NCI-H187 treated with DMSO at 0.1 percent for 48 hours (cell line): ENCODE measurements around the gene TENT4B.
"Not testable (repeated sequence)": the region's sequence is repeated elsewhere in the genome, so short reads cannot be mapped to it uniquely, and the experiment has no call there.

ENCODE experiments used
- DNase-seq: peaks from one replicate; lab custom pipeline; 2025; lab: John Stamatoyannopoulos, UW

Gene TENT4B

DNA sequence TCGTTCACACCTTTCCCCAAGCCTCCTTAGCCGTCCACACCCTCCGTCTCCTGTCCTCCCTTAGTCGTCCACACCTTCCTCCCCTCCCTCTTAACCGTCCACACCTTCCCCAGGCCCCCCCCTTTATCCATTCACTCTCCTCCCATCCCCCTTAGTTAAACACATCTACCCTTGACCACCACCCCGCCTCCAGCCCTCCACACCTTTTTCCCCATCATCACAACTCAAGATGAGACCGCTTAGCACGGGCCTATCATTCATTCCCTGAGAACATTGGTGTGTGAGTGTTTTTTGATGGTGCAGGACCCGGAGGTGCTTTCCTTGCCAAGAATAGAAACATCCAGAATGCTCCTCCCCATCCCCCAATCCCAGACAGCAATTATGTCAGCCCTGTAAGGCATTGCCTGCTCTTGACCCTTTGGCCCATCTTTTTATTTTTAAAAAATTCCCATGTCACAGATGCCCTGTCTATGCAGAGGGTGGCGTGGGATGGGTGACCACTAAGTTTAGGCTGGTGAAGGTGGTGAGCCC, 1.4 kb downstream of the TENT4B start:
- no peak for DNase-seq

DNA sequence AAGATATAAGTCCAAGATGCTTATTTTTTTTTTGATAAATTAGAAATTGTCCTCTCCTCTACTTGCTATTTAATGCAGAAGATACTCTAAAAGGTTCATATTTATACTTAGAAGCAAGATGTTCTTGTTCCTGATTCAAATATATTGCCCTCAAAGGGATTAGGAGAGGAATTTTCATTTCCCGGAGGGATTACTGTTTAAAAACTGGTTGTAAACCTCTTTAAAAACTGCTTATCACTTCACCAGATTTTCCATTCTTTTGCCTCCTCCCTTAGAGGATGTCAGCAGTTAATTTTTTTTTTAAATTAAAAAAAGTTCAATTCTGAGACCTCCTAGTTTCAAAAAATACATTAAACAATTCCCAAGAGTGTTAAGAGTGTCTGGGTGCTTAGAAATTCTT, 2.8 kb downstream of the TENT4B start:
- no peak for DNase-seq

DNA sequence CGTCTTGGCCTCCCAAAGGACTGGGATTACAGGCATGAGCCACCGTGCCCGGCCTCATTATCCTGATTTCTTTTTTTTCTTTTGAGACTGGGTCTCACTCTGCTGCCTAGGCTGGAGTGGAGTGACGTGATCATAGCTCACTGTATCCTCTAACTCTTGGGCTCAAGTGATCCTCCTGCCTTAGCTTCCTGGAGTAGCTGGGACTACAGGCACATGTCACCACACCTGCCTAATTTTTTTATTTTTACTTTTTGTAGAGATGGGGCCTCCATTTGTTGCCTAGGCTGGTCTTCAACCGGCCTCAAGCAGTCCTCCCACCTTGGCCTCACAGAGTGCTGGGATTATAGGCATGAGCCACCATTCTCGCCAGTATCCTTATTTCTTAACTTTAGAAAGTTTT, 3.5 kb downstream of the TENT4B start:
- DNase-seq = no peak

DNA sequence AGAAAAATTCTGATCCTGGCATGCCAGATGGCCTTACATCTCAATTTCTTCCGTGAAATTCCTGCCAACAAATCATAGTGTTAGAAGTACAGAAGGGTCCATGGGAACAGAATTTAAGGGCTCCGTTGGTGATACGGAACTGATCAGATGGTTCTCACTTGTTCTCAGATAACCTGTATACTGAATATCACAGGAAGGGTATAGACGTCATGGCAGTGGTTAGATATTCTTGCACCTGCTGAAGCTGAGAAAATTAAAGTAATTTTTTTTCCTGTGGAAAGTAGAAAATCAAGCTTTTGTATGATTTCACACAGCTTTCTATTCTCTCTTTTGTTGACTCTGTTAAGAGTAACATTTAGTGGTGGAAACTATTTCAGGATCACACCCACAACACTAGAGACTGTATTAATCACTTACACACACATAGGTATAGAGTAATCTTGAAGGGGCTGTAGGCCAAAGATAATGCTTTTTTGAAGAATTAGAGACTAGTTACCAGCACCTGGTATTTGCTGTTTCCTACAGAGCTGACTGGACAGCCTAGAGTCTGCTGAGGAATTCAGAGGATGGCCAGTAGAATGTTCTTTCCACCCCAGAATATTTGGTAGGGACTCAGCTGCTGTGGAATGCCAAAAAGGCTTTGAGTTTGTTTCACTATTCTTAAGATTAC, 7.5 kb downstream of the TENT4B start:
- DNase-seq = no peak

DNA sequence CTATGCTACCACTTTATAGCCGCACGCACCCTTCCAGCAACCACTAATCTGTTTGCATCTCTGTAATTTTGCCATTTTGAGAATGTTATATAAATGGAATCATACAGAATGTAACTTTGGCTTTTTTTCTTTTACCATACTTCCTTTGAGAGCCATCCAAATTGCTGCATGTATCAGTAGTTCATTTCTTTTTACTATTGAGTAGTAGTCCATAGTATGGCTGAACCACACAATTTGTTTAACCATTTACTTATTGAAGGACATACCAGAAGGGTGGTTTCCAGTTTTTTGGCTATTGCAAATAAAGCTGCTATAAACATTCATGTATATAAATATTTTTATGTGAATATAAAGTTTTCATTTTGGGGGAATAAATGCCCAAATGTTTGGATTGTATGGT, 8.8 kb downstream of the TENT4B start:
- DNase-seq = no peak

DNA sequence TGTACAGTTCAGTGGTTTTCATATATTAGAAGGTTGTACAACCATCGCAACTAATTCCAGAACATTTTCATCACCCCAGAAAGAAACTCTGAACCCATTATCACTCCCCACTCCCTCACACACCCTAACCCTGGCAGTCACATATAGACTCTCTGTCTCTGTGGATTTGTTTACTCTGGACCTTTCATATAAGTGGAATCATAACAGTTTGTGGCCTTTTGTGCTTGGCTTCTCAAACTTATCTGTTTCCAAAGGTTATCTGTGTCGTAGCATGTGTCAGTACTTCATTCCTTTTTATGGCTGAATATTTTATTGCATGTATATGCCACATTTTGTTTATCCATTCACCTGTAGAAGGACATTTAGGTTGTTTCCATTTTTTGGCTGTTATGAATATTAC, 12.4 kb downstream of the TENT4B start:
- DNase-seq = no peak

DNA sequence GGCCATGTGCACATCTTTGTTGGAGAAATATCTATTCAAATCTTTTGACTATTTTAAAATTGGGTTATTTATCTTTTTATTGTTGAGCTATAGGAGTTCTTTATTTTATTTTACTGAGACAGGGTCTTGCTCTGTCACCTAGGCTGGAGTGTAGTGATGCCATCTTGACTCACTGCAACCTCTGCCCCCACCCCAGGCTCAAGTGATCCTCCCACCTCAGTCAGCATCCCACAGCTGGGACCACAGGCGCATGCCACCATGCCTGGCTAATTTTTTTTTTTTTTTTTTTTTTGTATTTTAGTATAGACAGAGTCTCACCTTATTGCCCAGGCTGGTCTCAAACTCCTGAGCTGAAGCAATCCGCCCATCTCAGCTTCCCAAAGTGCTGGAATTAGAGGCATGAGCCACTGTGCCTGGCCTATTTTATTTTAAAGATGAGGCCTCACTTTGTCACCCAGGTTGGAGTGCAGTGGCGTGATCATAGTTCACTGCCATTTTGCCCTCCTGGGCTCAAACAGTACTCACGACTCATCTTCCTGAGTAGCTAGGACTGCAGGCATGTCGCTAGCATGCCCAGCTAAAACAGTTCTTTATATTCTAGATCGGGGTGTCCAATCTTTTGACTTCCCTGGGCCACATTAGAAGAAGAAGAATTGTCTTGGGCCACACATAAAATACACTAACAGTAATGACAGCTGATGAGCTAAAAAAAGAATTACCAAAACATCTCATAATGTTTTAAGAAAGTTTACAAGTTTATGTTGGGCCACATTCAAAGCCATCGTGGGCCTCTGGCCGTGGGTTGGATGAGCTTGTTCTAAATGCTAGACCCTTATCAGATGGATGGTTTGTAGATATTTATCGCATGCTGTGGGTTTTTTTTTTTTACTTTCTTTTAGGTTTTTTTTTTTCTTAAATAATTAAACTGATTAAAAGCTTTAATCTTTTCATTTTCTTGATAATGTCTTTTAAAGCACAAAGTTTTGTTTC, 13.7 kb downstream of the TENT4B start:
- no peak for DNase-seq

DNA sequence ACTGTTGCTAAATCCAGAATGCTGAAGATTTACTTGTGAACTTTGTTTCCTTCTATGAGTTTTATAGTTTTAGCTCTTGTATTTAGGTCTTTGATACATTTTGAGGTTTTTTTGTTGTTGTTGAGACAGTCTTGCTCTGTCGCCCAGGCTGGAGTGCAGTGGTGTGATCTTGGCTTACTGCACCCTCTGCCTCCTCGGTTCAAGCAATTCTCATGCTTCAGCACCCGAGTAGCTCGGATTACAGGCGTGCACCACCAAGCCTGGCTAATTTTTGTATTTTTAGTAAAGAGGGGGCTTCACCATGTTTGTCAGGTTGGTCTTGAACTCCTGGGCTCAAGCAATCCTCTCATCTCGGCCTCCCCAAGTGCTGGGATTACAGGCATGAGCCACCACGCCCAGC, 14.4 kb downstream of the TENT4B start:
- DNase-seq = no peak

DNA sequence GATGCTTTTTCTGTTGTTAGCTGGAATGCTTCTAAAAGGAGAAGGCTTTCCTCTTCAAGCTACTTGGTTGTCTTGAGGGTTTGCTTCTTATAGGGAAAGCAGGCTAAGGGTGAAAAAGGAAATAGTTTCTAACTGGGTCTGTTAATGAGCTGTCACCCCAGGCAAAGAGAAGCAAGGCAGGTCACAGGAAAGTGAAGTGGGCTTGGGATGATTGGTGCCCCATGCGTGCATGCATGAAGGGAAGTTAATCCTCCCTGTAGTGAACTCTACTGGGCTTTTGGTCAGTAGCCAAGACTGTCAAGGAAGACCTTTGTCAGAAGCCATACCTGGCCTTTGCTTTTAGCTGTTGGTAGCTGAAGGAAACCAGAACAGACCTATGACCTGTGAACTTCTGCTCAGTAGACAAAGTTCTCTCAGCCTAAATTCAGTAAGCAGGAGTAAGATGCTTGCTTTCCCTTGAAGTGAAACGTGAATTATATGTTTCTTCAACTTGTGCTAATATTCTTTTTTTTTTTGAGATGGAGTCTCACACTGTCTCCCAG, 16.5 kb downstream of the TENT4B start:
- no peak for DNase-seq

DNA sequence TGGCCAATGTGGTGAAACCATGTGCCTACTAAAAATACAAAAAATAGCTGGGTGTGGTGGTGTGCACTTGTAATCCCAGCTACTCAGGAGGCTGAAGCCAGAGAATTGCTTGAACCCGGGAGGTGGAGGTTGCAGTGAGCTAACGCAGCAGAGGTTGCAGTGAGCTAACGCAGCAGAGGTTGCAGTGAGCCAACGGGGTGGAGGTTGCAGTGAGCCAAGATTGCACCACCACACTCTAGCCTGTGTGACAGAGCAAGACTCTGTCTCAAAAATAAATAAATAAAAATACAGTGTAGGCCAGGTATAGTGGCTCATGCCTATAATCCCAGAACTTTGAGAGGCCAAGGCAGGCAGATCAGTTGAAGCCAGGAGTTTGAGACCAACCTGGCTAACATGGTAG, 18.7 kb downstream of the TENT4B start:
- not testable (repeated sequence) for DNase-seq

DNA sequence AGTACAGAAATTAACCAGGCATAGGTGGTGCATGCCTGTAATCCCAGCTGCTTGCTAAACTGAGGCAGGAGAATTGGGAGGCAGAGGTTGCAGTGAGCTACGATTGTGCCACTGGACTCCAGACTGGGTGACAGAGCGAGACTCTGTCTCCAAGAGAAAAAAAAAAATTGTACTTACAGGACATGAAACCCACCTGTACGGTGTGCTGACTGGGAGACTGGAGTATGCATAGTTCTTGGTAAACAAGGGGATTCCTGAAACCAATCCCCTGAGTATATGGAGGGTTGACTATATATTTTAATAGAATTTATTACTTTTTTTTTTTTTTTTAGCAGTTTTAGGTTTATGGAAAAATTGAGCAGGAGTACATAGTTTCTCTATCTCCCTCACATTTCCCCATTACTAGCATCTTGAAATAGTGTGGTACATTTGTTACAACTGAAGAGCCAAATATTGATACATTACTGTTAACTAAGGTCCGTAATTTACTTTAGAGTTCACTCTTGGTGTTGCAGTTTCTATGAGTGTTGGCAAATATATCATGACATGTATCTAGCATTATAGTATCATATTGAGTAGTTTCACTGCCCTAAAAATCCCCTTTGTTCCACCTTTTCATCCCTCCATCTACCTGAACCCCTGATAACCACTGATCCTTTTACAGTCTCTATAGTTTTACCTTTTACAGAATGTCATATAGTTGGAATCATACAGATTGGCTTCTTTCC, 19.3 kb downstream of the TENT4B start:
- DNase-seq = no peak

DNA sequence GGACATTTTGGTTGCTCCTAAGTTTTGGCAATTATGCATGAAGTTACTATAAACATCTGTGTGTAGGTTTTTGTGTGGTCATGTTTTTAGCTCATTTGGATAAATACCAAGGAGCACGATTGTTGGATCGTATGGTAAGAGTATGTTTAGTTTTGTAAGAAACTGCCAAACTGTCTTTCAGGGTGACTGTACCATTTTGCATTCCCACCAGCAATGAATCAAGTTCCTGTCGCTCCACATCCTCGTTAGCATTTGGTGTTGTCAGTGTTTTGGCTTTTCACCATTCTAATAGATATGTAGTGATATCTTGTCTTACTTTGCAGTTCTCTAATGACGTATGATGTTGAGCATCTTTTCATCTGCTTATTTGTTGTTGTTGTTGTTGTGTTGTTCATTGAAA, 20.2 kb downstream of the TENT4B start:
- DNase-seq = no peak

DNA sequence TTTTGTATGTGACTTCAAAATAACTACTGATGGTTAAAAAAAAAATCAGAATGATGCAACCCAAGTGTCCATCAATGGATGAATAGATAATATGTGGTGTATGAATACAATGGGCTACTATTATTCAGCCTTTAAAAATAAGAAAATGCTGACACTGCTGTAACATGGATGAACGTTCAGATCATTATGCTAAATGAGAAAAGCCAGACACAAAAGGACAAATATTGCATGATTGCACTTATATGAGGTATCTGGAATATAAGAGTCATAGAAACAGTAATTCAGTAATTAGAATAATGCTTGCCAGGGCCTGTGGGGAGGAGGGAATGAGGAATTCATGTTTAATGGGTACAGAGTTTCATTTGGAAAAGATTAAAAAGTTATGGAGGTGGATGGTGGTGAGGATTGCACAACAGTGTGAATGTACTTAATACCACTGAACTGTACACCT, 25.4 kb downstream of the TENT4B start:
- no peak for DNase-seq

DNA sequence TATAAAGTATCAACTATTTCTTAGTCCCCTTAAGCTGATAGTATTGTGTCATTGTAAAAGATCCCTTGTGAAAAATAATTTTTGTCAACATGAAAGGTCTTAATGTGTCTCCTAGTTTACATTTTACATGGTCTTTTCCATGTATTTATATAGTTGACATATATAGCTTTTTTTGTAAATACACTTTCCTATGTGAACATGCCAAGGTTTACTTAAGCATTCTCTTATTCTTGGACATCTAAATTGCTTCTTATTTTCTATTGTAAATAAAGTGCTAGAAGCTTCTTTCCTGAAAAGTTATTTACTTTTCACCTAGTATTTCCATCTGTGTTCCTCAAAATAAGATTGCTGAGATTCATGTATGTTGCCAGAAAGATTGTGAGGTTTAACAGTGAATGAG, 29.3 kb downstream of the TENT4B start:
- DNase-seq = no peak

DNA sequence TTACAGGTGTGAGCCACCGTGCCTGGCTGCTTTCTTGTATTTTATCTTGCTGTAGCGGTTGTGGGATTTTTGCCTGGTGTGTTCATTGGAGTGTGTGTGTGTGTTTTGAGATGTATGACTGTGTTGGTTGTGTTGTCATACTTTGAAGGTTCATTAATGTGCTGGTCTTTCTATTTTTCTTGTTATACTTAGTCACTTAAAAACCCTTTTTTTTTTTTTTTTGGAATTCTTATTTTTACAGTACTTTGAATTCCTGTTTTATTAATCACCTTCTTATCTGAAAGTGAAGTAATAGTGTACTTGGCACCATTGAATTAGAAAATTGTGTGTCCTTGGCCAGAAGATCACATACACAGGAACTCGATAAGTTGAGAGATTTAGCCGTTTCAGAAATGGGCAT, 30.2 kb downstream of the TENT4B start:
- no peak for DNase-seq

DNA sequence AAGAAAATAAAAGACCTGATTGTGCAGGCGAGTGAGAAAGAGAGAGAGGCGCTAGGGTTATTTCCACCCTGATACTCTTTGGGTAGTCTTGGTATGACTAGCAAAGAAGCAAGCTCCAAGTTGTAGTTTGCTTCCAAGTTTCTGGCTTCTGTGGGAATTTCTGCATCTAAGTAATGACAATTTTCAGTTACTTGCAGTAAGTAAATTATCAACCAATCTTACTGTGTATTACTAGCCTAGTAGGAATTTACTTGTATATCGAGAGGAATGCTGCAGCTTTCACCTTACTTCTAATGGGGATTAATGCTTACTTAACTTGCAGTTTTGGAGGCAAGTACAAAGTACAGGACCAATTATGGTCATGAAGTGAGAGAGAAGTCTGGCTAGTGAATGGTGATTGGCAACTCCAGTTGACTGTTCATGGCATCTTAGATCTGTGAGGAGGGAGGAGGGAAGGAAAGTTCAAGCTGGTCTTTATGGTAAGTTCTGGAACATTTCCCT, 31.9 kb downstream of the TENT4B start:
- DNase-seq = no peak

DNA sequence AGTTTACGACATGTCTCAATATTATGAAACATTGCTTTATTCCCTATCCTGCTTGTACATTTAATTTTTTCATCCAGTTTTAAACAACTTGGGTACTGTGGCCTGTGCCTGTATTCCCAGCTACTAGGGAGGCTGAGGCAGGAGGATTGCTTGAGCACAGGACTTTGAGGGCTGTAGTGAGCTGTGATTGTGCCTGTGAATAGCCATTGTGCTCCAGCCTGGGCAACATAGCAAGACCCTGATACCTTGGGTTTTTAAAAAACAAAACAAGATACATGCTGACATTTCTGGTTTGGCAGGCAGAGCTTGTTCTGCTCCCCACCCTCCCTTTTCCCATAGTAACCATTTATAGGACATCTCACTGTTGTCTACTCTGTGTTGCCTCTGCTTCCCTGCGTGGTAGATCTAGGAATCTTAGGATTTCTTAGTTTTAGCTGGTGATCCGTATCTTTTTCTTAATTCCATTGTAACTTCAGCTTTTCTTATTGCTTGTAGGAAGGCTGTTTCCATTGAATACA, 35.6 kb downstream of the TENT4B start:
- no peak for DNase-seq

DNA sequence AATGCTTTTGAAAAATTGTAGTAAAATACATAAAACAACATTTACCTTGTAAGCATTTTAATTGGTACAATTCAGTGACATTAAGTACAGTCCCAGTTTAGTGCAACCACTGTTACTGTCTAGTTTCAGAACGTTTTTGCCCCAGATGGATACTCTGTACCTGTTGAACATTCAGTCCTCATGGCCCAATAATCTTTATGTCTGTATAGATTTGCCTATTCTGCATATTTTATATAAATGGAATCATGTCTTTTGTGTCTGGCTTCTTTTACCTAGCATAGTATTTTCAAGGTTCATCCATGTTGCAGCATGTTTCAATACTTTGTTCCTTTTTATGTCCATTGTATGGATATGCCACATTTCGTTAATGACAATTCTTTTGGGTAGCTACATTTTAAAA, 37.2 kb downstream of the TENT4B start:
- DNase-seq = no peak

DNA sequence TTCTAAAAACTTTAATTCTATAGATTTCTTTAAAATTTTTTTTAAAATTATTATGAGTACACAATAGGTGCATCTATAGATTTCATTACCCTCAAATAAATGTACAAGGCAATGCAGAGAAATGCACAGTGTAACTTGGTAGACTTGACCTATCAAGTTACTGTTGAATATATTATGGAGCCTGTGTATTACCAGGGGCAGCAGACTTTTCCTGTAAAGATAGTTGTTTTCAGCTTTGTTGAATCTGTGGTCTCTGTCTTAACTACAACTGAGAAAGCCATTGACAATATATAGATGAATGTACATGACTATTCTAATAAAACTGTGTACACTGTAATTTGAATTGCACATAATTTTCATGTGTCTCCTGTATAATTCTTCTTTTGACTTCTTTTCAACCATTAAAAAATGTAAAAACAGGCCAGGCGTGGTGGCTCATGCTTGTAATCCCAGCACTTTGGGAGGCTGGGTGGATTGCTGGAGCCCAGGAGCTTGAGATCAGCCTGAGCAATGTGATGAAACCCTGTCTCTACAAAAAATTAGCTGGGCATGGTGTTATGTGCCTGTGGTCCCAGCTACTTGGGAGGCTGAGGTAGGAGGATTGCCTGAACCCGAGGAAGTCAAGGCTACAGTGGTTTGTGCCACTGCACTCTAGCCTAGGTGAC, 39.4 kb downstream of the TENT4B start:
- no peak for DNase-seq

DNA sequence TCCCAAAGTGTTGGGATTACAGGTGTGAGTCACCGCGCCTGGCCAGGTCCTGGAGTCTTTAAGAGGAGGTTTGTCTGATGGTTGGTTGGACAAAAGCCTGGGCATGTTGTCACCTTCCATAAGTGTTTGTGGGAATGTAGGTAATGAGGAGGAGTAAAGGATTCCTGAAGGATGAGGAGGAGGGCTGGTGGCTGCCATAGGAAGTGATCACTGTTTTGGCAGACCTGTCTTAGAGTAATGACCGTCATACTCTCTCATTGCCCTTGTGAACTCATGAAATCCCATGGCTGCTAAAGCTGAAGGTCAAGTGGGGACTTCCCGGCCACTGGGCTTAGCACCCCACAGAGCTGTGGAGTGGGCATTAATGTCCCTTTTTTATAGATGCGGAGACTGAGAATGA, 40.5 kb downstream of the TENT4B start:
- no peak for DNase-seq

DNA sequence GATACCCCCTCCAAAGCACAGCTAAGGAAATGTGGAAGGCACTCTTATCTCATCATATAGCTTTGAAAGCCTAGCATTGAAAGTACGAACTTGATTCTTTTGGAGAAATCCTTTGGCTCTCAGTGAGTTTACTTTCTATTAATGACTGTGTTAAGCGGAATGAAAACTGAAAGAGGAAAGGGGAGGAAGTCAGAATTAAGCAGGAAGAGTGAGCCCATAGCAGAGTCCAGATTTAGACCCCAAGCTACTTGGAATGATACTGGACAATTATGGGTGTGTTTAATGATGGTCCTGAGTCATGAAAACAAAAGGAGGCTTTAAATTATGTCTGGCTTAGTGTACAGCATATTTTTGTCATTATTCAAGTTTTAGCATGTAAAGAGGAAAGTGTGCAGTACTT, 42.2 kb downstream of the TENT4B start:
- DNase-seq = no peak
